HUES64 (cell line): ENCODE measurements around the gene TBC1D22A.
A peak's percentile ranks its signal among the peaks of the same experiment; 100 is the strongest.

ENCODE experiments used
- H3K27ac ChIP-seq: 2 replicates; pipeline ENCODE4 v1.7.0; 2013; ENCODE audit warnings: low read depth, low read length, inconsistent platforms
- H3K27me3 ChIP-seq: 2 replicates; pipeline ENCODE4 v1.6.1; 2013; ENCODE audit warnings: mild to moderate bottlenecking, low read length; ENCODE audit not compliant: insufficient read depth
- H3K36me3 ChIP-seq: 2 replicates; pipeline ENCODE4 v1.6.1; 2013; ENCODE audit warnings: mild to moderate bottlenecking, low read length; ENCODE audit not compliant: insufficient read depth
- H3K4me1 ChIP-seq: 2 replicates; pipeline ENCODE4 v1.6.1; 2013; ENCODE audit warnings: mild to moderate bottlenecking, low read length, moderate library complexity; ENCODE audit not compliant: insufficient read depth
- H3K4me3 ChIP-seq: 2 replicates; pipeline ENCODE4 v1.5.1; 2013; ENCODE audit warnings: mild to moderate bottlenecking, low read length, moderate library complexity
- H3K9ac ChIP-seq: 2 replicates; pipeline ENCODE4 v1.6.1; 2013; ENCODE audit warnings: mild to moderate bottlenecking, low read depth, low read length
- H3K9me3 ChIP-seq: 2 replicates; pipeline ENCODE4 v1.6.1; 2013; ENCODE audit warnings: low read depth, low read length; ENCODE audit not compliant: insufficient read depth
- WGBS: fragments of 150-250, 120-280 bp; methylation state at CpG from one replicate; pipeline ENCODE4 v1.1.7; 2013; ENCODE audit warnings: missing lambda C conversion rate; 5-methylcytosine and 5-hydroxymethylcytosine counted together

TBC1D22A gene

DNA sequence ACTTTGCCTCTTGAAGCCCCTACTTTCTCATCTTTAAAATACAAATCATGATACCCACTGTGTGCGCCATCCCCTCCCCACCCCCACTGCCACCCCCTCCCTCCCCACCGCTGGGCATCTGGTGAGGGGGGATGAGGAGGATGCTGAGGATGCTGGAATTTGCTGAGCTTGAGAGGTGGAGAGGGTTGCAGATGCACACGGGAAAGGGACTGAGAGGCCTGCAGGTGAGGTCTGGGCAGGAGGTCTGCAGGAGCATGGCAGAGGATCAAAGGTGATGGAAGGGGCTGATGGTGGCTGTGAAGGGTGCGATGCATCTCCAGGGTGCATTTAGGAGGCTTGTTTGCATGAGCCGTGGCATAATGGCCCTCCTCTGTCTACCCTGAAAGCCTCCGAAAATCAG lies 7.6 kb upstream of the TBC1D22A start:
- H3K9ac ChIP-seq, result no peak overlapping the region
- H3K36me3 ChIP-seq, result peaks cover 2% of the 10 kb centered on the region; the same call in 1 of the 2 replicates
- no peak overlapping the region for H3K27ac ChIP-seq
- no peaks in the 10 kb centered on the region for H3K27me3 ChIP-seq
- WGBS, result 95% methylated on average over 5 of the region's 6 CpGs
- no peak overlapping the region for H3K4me3 ChIP-seq
- no peaks in the 10 kb centered on the region for H3K4me1 ChIP-seq
- peaks cover 26% of the 10 kb centered on the region for H3K9me3 ChIP-seq

DNA sequence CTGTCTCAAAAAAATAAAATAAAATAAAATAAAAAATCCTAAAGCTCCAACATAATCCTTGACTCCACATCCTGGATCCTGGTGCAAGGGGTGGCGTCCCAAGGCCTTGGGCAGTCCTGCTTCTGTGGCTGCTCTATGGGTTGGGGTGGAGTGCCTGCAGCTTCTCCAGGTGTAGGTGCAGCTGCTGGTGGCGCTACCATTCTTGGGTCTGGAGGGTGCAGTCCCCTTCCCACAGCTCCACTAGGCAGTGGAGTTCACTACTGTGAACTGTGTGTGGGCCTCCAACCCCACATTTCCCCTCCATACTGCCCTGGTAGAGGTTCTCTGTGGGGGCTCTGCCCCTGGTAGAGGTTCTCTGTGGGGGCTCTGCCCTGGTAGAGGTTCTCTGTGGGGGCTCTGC lies 6.9 kb upstream of the TBC1D22A start:
- peaks cover 26% of the 10 kb centered on the region for H3K9me3 ChIP-seq
- H3K4me3 ChIP-seq, result no peak overlapping the region
- H3K9ac ChIP-seq, result no peak overlapping the region
- H3K27me3 ChIP-seq, result no peaks in the 10 kb centered on the region
- no peak overlapping the region for H3K27ac ChIP-seq
- 100% methylated on average over 1 of the region's 2 CpGs for WGBS
- no peaks in the 10 kb centered on the region for H3K4me1 ChIP-seq
- peaks cover 9% of the 10 kb centered on the region for H3K36me3 ChIP-seq

DNA sequence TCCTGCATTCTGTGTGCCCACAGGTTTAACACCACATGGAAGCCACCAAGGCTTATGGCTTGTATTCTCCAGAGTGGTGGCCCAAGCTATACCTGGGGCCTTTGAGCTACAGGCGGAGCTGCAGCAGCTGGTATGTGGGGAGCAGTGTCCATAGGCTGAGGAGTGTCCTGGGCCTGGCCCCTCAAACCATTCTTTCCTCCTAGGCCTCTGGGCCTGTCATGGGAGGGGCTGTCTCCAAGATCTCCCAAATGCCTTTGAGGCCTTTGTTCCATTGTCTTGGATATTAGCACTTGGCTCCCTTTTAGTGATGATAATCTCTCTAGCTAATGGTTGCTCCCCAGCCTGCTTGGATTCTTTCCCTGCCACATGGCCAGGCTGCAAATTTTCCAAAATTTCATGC lies 6.4 kb upstream of the TBC1D22A start:
- Histone ChIP-seq H3K9ac (no peak overlapping the region), H3K4me1 (no peaks in the 10 kb centered on the region), H3K4me3 (no peak overlapping the region), H3K27me3 (no peaks in the 10 kb centered on the region), H3K36me3 (peaks cover 14% of the 10 kb centered on the region), H3K9me3 (peaks cover 26% of the 10 kb centered on the region), H3K27ac (no peak overlapping the region)
- WGBS, result 82% methylated on average over 1 of the region's 1 CpG

DNA sequence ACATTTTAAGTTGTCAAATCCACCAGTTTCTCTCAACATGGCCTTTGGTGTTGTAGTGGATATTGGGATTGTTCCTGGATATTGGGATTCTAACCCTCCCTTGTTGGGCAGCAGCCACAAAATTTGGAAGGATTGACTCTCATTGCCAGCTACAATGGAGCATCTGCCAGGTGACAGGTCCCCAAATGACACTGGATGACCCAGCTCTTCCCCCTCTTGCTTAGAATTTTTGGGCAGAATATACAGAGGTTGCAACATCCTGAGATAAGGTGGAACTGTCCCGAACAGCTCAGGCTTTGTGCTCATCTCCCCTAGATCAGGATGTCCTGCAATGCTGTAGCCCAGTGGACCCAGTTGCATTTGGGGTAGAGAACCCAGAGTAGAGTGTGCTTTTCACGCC lies 5.3 kb upstream of the TBC1D22A start:
- Histone ChIP-seq H3K27me3 (no peaks in the 10 kb centered on the region), H3K4me3 (no peak overlapping the region), H3K9ac (no peak overlapping the region), H3K4me1 (no peaks in the 10 kb centered on the region), H3K27ac (no peak overlapping the region), H3K9me3 (peaks cover 26% of the 10 kb centered on the region), H3K36me3 (peaks cover 16% of the 10 kb centered on the region)
- WGBS, result 93% methylated on average over 2 of the region's 2 CpGs

DNA sequence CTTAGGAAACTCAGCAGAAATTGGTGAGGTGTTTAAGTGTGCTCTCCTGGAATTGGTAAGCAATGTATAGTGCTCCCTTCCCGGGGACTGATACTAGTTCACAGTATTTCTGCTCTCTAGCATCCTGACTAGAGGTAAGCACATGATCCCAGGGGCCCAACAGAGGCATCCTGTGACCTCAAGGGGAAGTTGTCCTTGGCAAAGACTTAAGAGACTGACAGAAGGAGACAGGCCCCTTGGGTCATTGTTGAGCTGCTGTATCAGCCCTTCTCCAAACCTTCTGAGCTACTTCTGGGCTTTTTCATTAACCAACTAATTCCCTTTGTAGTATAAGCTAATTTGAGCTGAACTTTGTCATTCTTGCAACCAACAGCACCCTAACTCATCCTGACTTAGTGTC lies 4.3 kb upstream of the TBC1D22A start:
- 92% methylated on average over 1 of the region's 1 CpG for WGBS
- H3K4me1 ChIP-seq, result no peaks in the 10 kb centered on the region
- no peaks in the 10 kb centered on the region for H3K27me3 ChIP-seq
- no peak overlapping the region for H3K9ac ChIP-seq
- no peak overlapping the region for H3K4me3 ChIP-seq
- peaks cover 26% of the 10 kb centered on the region for H3K9me3 ChIP-seq
- H3K27ac ChIP-seq, result no peak overlapping the region
- H3K36me3 ChIP-seq, result peaks cover 16% of the 10 kb centered on the region

DNA sequence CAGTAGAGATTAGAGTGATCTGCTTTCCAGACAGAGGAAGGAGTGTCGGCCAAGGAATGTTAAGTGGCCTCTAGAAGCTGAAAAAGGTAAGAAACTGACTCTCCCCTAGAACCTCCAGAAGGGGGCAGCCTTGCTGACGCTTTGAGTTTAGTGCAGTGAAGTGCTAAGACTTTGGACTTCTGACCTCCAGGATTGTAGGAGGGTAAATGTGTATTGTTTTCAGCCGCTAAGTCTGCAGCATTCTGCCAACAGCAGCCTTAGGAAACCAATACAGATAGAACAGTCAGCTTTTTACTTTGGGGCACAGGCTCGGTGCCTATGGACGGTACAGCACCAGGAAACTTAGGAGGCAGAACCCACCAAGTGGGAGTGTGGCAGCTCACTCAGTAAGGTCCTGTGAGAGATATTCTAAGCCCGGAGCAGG lies 3.6 kb upstream of the TBC1D22A start:
- Histone ChIP-seq H3K9ac (no peak overlapping the region), H3K4me1 (peaks cover 3% of the 10 kb centered on the region; the same call in 1 of the 2 replicates), H3K27me3 (no peaks in the 10 kb centered on the region), H3K27ac (no peak overlapping the region; the same call in 1 of the 2 replicates), H3K4me3 (no peak overlapping the region), H3K9me3 (peaks cover 26% of the 10 kb centered on the region), H3K36me3 (peaks cover 16% of the 10 kb centered on the region)
- WGBS, result 58% methylated on average over 6 of the region's 6 CpGs

DNA sequence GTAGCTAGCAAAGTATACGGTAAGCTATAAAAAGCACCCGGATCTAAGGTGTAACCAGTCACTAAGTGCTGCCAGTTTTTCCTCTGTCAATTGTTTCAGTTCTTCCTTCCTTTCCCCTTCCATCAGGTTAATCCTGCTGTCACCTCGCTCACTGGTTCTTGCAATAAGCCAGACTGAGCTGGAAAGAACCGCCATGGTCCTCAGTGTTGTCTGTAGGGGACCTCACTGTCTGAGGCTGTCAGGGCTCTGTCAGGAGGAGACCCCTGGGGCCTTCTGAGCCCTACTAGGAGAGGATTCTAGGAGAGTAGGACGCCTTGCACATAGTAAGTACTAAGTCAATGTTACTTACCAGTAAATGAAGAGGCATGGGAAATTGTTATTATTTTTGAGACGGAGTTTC lies 1.4 kb upstream of the TBC1D22A start:
- H3K27me3 ChIP-seq, result no peaks in the 10 kb centered on the region
- peaks cover 19% of the 10 kb centered on the region for H3K36me3 ChIP-seq
- H3K9ac ChIP-seq, result 0 out of 2 replicates have a peak overlapping the region, but pooled peaks have one; percentile 87
- 90% methylated on average over 6 of the region's 6 CpGs for WGBS
- H3K27ac ChIP-seq, result no peak overlapping the region
- peak overlapping the region; percentile 75 for H3K4me3 ChIP-seq
- peaks cover 14% of the 10 kb centered on the region for H3K9me3 ChIP-seq
- peaks cover 3% of the 10 kb centered on the region; the same call in 1 of the 2 replicates for H3K4me1 ChIP-seq

DNA sequence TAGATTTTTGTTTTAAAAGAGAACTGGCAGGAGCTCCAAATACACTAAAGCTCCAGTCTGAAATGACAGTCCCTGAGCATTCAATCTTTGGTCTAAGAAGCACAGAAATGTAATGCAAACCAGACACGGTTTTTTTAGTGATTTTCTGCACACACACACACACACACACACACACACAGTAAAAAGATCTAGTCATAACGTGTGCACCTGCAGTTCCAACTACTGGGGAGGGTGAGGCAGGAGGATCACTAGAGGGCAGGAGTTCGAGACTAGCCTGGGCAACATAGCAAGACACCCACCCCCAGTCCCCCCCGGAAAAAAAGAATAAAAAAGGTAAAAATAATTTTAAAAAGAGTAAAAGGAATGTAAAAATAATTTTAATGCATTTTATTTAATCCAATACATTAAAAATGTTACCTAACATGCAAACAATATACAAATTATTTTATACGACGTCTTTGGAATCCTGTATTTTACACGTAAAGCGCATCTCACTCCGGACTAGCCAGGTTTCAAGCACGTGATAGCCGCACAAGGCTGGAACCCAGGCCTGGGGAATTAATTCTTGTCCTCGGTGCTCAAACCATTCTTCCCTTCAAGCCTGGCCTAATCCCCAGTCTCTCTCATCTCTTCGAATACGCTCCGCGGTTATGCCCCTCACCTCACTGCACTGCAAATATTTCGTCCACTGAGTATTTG lies 762 bp upstream of the TBC1D22A start:
- WGBS, result 4% methylated on average over 14 of the region's 17 CpGs

DNA sequence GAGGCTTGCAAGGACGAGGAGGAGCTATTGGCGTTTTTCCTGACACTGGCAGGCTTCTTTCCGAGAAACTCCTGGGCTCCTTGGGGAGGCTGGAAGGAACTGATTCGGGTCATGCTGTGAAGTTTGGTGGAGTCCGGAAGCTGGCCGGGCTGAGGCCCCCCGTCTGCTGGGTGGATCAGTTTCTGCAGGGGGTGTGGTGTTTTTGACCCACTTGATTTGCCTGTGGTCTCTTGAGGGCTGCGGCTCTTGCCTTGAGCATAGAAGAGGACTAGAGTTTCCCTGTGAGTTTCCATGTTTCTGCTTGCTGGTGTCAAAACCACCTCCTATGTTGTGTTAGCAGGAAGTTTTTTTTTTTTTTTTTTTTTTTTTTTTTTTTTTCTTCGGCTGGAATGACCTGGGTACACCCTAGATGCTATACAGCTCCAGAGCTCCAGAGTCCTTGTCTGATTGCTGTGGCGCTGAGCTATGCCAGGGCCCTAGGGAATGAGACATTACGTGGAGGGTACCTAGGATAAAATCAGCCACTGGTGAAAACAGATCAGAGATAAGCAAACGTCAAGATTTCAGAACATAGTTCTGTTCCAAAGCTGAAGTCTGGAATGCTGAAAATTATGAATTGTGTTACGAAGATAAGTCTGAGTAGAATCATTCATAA lies 728 bp downstream of the TBC1D22A start:
- Histone ChIP-seq H3K27ac (peak overlapping the region; percentile 65), H3K9ac (peak overlapping the region; percentile 87), H3K27me3 (no peaks in the 10 kb centered on the region), H3K4me3 (peak overlapping the region; percentile 75), H3K9me3 (no peaks in the 10 kb centered on the region), H3K4me1 (peaks cover 3% of the 10 kb centered on the region; the same call in 1 of the 2 replicates), H3K36me3 (peaks cover 17% of the 10 kb centered on the region)
- 26% methylated on average over 12 of the region's 13 CpGs for WGBS

More for the DNA sequence above, 762 bp upstream of the TBC1D22A start:
- Histone ChIP-seq H3K9ac (peak overlapping the region; percentile 87), H3K27ac (peak overlapping the region; percentile 86), H3K27me3 (no peaks in the 10 kb centered on the region), H3K36me3 (peaks cover 19% of the 10 kb centered on the region), H3K9me3 (peaks cover 7% of the 10 kb centered on the region), H3K4me3 (peak overlapping the region; percentile 75), H3K4me1 (peaks cover 3% of the 10 kb centered on the region; the same call in 1 of the 2 replicates)

DNA sequence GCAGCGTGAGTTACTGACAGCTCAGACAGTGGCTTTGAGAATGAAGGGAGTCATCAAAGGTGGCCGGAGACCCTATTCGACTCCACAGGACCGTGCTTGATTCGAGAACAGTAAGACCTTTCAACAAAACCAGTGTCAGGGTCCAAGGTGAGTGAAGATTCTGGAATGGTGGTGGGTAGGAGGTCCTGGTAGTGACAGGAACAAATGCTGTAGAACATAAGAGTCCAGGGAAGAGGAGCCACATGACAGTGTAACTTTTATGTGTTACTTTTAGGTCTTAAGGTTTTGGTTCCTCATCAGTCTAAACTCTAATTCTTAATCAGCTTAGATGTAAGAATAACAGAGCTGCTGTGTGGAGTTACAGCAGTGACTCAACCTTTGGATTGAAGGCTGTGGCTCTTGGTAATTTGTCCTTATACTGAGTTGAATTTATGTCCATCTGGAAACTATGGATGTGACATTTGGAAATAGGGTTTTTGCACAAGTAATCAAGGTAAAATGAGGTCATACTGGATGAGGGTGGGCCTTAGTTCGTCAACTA lies 1.8 kb downstream of the TBC1D22A start:
- H3K4me1 ChIP-seq, result peaks cover 3% of the 10 kb centered on the region; the same call in 1 of the 2 replicates
- H3K27ac ChIP-seq, result no peak overlapping the region
- 94% methylated on average over 6 of the region's 6 CpGs for WGBS
- H3K9ac ChIP-seq, result no peak overlapping the region
- H3K27me3 ChIP-seq, result no peaks in the 10 kb centered on the region
- peaks cover 17% of the 10 kb centered on the region for H3K36me3 ChIP-seq
- H3K4me3 ChIP-seq, result no peak overlapping the region
- H3K9me3 ChIP-seq, result no peaks in the 10 kb centered on the region

DNA sequence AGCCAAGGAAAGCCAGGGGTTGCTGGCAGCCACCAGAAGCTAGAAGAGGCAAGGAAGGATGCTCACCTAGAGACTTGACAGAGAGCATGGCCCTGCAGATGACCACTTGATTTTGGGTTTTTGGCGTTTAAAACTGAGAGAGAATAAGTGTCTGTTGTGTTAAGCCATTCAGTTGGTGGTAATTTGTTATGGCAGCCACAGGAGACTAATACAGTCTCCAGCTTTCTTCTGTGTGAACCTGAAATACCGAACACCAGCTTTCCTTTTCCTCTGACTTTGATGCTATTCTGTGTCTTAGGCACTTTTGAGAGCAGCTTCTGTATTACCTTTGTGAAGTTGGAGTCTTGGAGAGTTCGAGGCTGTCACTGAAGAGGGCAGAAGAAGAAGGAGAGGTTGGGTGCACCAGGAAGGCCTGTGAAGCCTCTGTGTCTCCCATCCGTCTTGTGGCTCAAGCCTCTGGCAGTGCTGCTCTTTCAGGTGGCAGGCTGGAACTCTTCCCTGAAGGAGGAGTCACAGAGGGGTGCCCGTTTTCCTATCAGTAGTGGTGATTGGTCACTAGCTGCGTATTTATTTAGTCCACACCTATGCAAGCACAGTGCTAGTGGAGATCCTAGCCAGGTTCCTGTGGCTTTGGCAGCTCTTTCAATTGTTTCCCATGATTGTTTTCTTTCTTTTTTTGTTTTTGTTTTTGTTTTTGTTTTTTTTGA lies 2.5 kb downstream of the TBC1D22A start:
- Histone ChIP-seq H3K27me3 (no peaks in the 10 kb centered on the region), H3K9me3 (no peaks in the 10 kb centered on the region), H3K9ac (no peak overlapping the region), H3K4me1 (peaks cover 3% of the 10 kb centered on the region; the same call in 1 of the 2 replicates), H3K4me3 (no peak overlapping the region), H3K27ac (no peak overlapping the region), H3K36me3 (peaks cover 16% of the 10 kb centered on the region)
- WGBS, result 91% methylated on average over 6 of the region's 6 CpGs
